Activated T-helper 2 cell treated with anti-CD3 and anti-CD28 coated beads, Interferon-gamma antibody, Interleukin-2, Interleukin-4, amounts not matched to agents 10 μg/mL and 5 μg/mL and 100 μg/mL, durations not matched to agents 14 hours and 24 hours and 36 hours (primary cell): ENCODE data around the gene DHRS2. TPM values are rescaled to one million over a fixed set of nuclear protein-coding genes. Genes with fewer than 3 reads are reported as not detected.
"Not testable (repeated sequence)": the region's sequence is repeated elsewhere in the genome, so short reads cannot be mapped to it uniquely, and the experiment has no call there.

Source experiments
- DNase-seq: peaks from one replicate; pipeline ENCODE4 v3.0.0; 2021; ENCODE audit warnings: low spot score
- H3K27ac Mint-ChIP-seq: one replicate; pipeline ENCODE4 v1.8.0; 2021; ENCODE audit warnings: mixed read lengths
- H3K27me3 Mint-ChIP-seq: one replicate; pipeline ENCODE4 v1.8.0; 2021; ENCODE audit warnings: low read depth, mixed read lengths
- H3K36me3 Mint-ChIP-seq: one replicate; pipeline ENCODE4 v1.8.0; 2021; ENCODE audit warnings: low read depth, mixed read lengths
- H3K4me1 Mint-ChIP-seq: one replicate; pipeline ENCODE4 v1.8.0; 2021; ENCODE audit warnings: low read depth, mixed read lengths
- H3K4me3 Mint-ChIP-seq: one replicate; pipeline ENCODE4 v1.8.0; 2021; ENCODE audit warnings: low read depth, mild to moderate bottlenecking, moderate library complexity, mixed read lengths
- H3K9me3 Mint-ChIP-seq: one replicate; pipeline ENCODE4 v1.8.0; 2021; ENCODE audit warnings: mixed read lengths
- intact Hi-C: fragments of 100-400 bp; cut with micrococcal nuclease; formaldehyde crosslinking; loops from one replicate; pipeline ENCODE4 v1.15.1; 2023
- total RNA-seq: library from RNA; stranded (reverse); gene quantifications from 2 replicates; pipeline ENCODE4 v1.2.3, GENCODE V29; 2022

DHRS2 gene, protein sequence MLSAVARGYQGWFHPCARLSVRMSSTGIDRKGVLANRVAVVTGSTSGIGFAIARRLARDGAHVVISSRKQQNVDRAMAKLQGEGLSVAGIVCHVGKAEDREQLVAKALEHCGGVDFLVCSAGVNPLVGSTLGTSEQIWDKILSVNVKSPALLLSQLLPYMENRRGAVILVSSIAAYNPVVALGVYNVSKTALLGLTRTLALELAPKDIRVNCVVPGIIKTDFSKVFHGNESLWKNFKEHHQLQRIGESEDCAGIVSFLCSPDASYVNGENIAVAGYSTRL
- 2.2 and 2.3 TPM in 2 replicates for total RNA-seq

GRCh38 chr14:23636317-23637211, at the start of gene DHRS2:
Gene DHRS2 (plus strand): TSS chr14:23636364. CDS start chr14:23638865, 2,501 bp downstream.
- Mint-ChIP-seq H3K9me3 (no peaks in the 10 kb centered on the region), H3K4me1 (peaks cover 7% of the 10 kb centered on the region), H3K4me3 (no peak within 1 kb of the TSS), H3K27ac (no peak within 1 kb of the TSS), H3K36me3 (no peaks in the 10 kb centered on the region), H3K27me3 (peaks cover 4% of the 10 kb centered on the region)
- intact Hi-C loops: no loop called here
- no peak for DNase-seq

GRCh38 chr14:23588884-23589598, 47.1 kb upstream of the DHRS2 start:
- peaks cover 15% of the 10 kb centered on the region for H3K27me3 Mint-ChIP-seq
- H3K4me3 Mint-ChIP-seq: no peak overlapping the region
- peak; percentile 64 for DNase-seq
- no peaks in the 10 kb centered on the region for H3K36me3 Mint-ChIP-seq
- H3K27ac Mint-ChIP-seq: no peak overlapping the region
- intact Hi-C loops: loop anchor here (1.0 to 5.0 kb wide), 5 partner anchors 43 to 340 kb away; no protein-coding TSS in a partner anchor
- H3K4me1 Mint-ChIP-seq: no peaks in the 10 kb centered on the region
- no peaks in the 10 kb centered on the region for H3K9me3 Mint-ChIP-seq

- H3K4me1 Mint-ChIP-seq: no peaks in the 10 kb centered on the region
- H3K9me3 Mint-ChIP-seq: no peaks in the 10 kb centered on the region
- H3K27ac Mint-ChIP-seq: no peak overlapping the region
- no peaks in the 10 kb centered on the region for H3K36me3 Mint-ChIP-seq
- H3K4me3 Mint-ChIP-seq: no peak overlapping the region
- no peak for DNase-seq
- intact Hi-C loops: loop anchor here (1.0 to 5.0 kb wide), 5 partner anchors 43 to 340 kb away; no protein-coding TSS in a partner anchor
- H3K27me3 Mint-ChIP-seq: peaks cover 15% of the 10 kb centered on the region
Measured at GRCh38 chr14:23589606-23590005, 46.6 kb upstream of the DHRS2 start.

DNA sequence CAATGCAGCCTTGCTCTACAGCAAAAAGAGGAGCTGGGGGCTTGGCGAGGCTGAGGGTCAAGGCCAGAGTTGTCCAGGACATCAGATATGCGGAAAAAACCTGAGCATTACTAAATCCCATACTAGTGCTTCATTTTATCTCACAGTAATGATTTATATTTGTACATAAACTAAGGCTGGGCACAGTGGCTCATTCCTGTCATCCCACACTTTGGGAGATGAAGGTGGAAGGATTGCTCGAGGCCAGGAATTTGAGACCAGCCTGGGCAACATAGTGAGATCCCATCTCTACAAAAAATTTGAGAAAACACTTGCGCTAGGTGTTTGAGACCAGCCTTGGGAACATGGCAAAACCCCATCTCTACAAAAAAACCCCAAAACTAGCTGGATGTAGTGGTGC, 46.0 kb upstream of the DHRS2 start:
- Mint-ChIP-seq H3K4me3 (no peak overlapping the region), H3K36me3 (no peaks in the 10 kb centered on the region), H3K9me3 (no peaks in the 10 kb centered on the region), H3K27me3 (peaks cover 15% of the 10 kb centered on the region), H3K27ac (no peak overlapping the region), H3K4me1 (no peaks in the 10 kb centered on the region)
- no peak for DNase-seq
- intact Hi-C loops: no loop called here

- not testable (repeated sequence) for H3K27ac Mint-ChIP-seq, H3K4me1 Mint-ChIP-seq, H3K36me3 Mint-ChIP-seq
Measured at GRCh38 chr14:23594191-23594590, 42.0 kb upstream of the DHRS2 start.

DNA sequence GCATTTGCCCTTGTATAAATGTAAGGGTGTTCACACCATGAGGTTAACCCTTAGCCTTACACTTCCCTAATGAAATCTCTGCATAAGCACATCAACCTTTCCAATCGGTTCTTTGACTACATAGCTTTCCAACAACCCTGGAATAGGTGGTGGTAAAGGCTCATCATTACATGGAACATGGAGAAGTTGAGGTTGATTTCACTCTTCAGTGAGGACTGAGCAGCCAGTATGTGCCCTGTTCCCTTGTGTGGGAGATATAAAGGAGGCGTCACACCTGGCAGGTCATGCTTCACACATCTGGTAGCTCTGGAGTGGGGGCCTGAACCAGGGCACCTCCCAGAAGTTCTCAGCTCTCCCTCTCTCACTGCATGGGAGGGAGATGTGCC, 35.8 kb upstream of the DHRS2 start:
- Mint-ChIP-seq H3K4me1 (peaks cover 3% of the 10 kb centered on the region), H3K27me3 (no peaks in the 10 kb centered on the region), H3K36me3 (no peaks in the 10 kb centered on the region), H3K4me3 (no peak overlapping the region), H3K27ac (no peak overlapping the region), H3K9me3 (peaks cover 3% of the 10 kb centered on the region)
- no peak for DNase-seq
- intact Hi-C loops: no loop called here

More at GRCh38 chr14:23594191-23594590, 42.0 kb upstream of the DHRS2 start:
- DNase-seq, H3K9me3 Mint-ChIP-seq, H3K4me3 Mint-ChIP-seq, intact Hi-C loops, H3K27me3 Mint-ChIP-seq: not testable (repeated sequence)

- H3K27ac Mint-ChIP-seq: no peak overlapping the region
- peaks cover 7% of the 10 kb centered on the region for H3K4me1 Mint-ChIP-seq
- H3K9me3 Mint-ChIP-seq: peaks cover 3% of the 10 kb centered on the region
- H3K4me3 Mint-ChIP-seq: no peak overlapping the region
- H3K36me3 Mint-ChIP-seq: no peaks in the 10 kb centered on the region
- no peak for DNase-seq
- H3K27me3 Mint-ChIP-seq: no peaks in the 10 kb centered on the region
- intact Hi-C loops: no loop called here
Measured at GRCh38 chr14:23600806-23601205, 35.4 kb upstream of the DHRS2 start.

DNA sequence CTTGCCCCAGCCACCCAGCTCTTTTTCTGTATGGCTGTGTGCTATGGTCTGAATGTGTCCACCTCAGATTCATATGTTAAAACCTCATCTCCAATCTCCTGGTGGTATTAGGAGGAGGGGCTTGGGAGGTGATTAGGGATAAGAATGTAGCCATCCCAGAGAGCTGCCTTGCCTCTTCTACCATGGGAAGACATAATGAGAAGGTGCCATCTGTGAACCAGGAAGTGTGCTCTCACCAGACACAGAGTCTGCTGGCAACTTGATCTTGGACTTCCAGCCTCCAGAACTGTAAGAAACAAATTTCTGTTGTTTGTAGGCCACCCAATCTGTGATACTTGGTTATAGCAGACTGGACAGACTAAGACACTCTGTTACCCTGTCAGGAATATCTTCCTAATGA, 34.7 kb upstream of the DHRS2 start:
- no peak for DNase-seq
- Mint-ChIP-seq H3K27ac (peak overlapping the region; percentile 30), H3K27me3 (no peaks in the 10 kb centered on the region), H3K36me3 (no peaks in the 10 kb centered on the region), H3K9me3 (peaks cover 3% of the 10 kb centered on the region), H3K4me3 (no peak overlapping the region), H3K4me1 (peaks cover 12% of the 10 kb centered on the region)
- intact Hi-C loops: no loop called here

DNA sequence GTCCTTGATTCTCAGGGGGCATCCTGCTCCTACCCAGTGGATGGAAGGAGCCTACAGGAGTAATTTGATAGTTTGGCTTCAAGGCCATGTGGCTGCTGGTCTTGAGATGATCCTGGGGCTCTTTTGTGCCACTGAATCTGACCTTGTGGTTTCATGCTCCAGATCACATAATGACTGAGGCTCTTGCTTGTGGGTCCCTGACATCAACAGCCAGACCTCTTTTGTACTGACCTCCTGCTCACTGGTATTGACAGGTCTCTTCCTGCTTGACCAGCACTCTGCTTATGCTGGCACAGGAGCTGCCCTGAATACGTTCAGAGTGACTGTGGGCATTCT, 34.4 kb upstream of the DHRS2 start:
- Mint-ChIP-seq H3K27me3 (no peaks in the 10 kb centered on the region), H3K4me1 (peaks cover 16% of the 10 kb centered on the region), H3K9me3 (peaks cover 3% of the 10 kb centered on the region), H3K27ac (no peak overlapping the region), H3K4me3 (no peak overlapping the region), H3K36me3 (no peaks in the 10 kb centered on the region)
- DNase-seq: no peak
- intact Hi-C loops: no loop called here

- H3K4me1 Mint-ChIP-seq: peaks cover 20% of the 10 kb centered on the region
- H3K36me3 Mint-ChIP-seq: no peaks in the 10 kb centered on the region
- no peak overlapping the region for H3K4me3 Mint-ChIP-seq
- no peaks in the 10 kb centered on the region for H3K27me3 Mint-ChIP-seq
- intact Hi-C loops: no loop called here
- no peak for DNase-seq
- H3K27ac Mint-ChIP-seq: no peak overlapping the region
- peaks cover 3% of the 10 kb centered on the region for H3K9me3 Mint-ChIP-seq
Measured at GRCh38 chr14:23602181-23603095, 33.7 kb upstream of the DHRS2 start.

DNA sequence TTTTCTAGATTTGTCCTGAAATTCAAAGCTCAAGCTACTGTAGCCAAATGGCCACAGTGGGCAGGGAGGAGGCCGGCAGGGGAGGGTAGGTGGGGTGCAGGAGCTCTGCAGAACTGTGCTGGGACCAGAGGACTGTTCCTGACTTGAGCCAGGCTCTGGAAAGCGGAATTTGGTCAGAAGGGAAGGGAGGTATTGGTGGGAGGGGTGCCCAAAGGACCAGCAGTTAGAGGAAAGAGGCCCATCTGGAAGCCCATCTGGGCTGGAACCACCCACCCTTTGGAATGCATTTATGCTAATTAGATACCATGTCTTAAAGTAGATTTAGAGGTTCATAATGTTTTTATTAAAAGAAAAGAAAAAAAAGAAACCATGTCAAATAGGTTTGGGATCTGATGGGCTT, 33.1 kb upstream of the DHRS2 start:
- Mint-ChIP-seq H3K36me3 (no peaks in the 10 kb centered on the region), H3K4me1 (peaks cover 20% of the 10 kb centered on the region), H3K4me3 (no peak overlapping the region), H3K9me3 (peaks cover 3% of the 10 kb centered on the region), H3K27ac (no peak overlapping the region), H3K27me3 (no peaks in the 10 kb centered on the region)
- DNase-seq: no peak
- intact Hi-C loops: no loop called here

DNA sequence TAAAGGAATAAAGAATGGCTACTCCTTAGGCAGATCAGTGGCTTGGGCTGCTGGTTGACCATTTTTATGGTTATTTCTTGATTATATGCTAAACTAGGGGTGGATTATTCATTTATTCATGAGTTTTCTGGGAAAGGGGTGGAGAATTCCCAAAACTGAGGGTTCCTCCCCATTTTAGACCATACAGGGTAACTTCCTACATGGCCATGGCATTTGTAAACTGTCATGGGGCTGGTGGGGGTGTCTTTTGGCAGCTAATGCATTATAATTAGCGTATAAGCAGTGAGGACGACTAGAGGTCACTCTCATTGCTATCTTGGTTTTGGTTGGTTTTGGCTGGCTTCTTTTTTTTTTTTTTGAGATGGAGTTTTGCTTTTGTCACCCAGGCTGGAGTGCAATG, 32.0 kb upstream of the DHRS2 start:
- peaks cover 10% of the 10 kb centered on the region for H3K9me3 Mint-ChIP-seq
- H3K4me1 Mint-ChIP-seq: peaks cover 26% of the 10 kb centered on the region
- no peak overlapping the region for H3K27ac Mint-ChIP-seq
- no peak for DNase-seq
- intact Hi-C loops: no loop called here
- peaks cover 5% of the 10 kb centered on the region for H3K36me3 Mint-ChIP-seq
- H3K27me3 Mint-ChIP-seq: no peaks in the 10 kb centered on the region
- H3K4me3 Mint-ChIP-seq: no peak overlapping the region
